Non-pigmented ciliary epithelial cell (primary cell): Measurements from ENCODE around the gene CLK3.
"Not testable (repeated sequence)": the region's sequence is repeated elsewhere in the genome, so short reads cannot be mapped to it uniquely, and the experiment has no call there.

Source experiments
- DNase-seq: peaks from one replicate; pipeline ENCODE4 v3.0.0-alpha.2; 2010; ENCODE audit warnings: low read depth

The CLK3 gene

DNA sequence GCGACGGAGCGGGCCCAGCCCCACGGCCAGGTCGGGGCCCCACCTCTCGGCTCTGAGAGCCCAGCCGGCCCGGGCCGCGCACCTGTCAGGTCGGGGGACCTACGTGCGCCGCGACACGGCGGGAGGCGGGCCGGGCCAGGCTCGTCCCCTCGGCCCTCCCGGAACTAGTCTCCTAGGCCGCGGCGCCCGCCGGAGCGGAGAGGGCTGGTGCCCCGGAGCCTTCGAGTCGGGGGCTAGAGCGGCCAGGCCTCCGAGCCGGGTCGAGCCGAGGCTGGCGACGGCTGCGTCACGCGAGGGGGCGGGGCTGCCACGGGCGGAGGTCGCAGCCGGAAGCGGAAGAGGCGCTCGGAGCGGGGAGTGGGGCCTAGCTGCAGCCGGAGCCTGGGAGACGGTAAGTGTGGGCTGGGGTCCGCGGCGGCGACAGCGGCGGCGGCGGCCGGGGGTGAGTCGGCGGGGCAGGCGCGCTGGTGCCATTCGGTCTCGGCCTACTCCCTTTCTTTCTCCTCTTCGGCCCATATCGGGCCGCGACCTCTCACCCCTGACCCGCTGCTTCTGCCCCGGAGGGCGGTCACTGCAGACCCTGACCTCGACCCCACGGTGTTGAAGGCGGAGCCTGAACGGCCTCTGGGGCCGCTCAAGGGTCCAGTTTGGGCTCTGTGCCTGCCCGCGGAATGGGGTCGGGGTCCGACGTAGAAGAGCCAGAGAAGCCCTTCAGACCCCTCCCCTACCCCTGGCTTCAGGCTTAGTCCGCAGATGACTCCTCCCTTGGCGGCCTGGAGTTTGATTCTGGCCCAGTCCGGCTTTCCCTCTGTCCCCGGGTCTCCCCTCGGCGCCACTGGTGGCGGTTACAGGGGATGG, at the start of gene CLK3:
Gene CLK3, plus strand, starts transcription at position 329 of the 858 bp plus-strand sequence. CDS start 3,361 bp downstream, outside the sequence.
- no peak for DNase-seq

DNA sequence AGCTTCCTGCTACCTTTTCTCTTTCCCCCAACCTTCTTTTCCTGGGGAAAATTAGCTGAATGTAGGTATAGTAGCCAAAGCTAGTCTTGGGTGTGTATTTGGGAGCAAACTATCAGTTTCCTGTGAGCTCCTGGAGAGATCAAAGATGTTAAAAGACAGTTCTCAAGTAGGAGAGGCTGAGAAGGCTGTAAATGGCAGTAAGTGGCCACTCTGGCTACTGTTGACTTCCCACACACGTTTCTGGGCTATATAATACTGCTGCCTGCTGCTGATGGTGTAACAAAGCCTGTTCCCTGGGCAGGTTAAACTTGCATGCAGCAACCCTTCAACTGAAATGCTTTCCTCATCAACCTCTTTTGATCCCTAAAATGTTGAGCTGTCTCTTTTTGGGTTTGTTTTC, 47.0 kb upstream of the CLK3 start:
- no peak for DNase-seq

DNA sequence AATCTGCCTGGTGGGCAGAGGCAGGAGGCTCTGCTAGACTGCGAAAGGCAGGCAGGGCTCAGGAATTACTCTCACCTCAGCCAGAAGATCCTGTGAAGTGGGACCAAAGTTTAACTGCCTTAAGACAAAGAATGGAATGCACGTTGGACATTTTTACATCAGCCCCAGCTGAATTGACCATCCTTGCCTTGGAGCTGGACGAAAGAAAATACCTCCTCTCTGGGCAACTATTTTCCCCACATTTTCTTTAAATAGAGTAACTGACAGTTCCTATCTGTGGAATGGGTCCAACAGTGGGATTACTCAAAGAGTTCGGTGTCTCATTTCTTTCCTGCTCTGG, 45.9 kb upstream of the CLK3 start:
- no peak for DNase-seq

DNA sequence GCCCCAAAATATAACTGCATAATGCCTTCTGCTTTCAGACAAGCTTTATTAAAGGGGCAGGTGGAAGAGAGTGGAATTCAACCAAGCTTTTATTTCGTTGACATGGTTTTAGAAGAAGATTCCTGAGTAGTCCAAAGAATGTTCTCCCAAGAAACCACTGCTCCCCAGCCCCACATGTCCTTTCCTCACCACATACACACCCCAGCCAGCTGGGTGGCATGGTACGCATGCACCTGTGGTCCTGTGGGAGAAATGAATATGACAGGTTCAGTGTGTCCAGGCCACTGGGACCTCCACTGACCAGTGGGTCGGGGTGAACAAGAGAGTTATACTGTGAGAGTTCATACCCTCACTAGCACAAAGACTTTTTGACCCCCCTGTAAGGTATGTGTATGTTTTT, 44.4 kb upstream of the CLK3 start:
- DNase-seq = no peak

DNA sequence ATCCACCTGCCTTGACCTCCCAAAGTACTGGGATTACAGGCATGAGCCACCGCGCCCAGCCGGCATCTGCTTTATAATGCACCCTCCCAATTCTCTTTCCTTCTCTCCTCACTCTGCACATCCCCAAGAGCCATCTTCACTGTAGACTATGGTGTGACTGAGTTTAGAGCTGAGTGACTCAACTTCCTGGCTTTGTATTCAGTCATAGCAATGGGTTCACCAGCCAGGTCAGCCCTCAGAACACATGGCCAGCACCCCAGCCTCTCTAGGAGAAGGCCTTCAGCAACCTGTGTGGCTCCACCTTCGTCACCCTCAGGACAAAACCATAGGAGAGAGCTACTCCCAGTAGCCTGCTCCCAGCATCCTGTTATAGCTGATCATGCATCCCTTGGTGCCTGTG, 41.6 kb upstream of the CLK3 start:
- DNase-seq = no peak

DNA sequence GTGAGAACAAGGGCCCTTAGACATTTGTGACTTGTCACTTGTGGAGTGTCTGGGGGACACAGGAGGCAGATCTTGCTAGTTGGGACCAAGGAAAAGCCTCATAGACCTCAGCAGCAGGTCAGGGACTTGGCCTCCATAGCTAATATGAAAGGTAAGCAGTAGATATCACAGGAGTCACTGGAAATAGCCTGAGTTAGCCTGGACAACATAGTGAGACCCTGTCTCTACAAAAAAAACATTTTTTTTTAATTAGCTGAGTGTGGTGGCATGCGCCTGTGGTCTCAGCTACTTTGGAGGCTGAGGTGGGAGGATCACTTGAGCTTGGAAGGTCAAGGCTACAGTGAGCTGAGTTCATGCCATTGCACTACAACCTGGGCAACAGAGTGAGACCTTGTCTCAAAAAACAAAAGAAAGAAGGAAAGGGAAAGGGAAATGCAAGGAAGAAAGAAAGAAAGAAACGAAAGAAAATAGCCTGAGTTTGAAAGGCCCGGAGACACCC, 37.1 kb upstream of the CLK3 start:
- no peak for DNase-seq

DNA sequence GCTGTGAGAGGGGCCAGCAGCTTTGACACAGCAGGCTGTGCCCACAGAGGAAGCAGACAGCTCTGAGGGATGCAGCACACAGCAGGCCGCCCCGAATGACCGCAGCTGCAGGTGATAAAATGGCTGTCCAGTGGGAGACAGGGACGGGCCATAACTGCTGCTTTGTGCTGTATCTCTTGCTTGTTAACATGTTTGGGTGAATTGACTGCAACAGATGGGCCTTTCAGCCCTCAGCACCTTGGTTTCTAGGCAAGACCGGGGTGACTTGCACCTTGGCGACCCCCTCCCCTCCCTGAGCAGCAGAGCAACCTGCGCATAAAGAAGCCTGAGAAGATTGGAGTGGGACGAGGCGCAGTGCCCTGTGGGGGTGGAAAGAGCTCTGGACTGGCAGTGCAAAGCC, 36.6 kb upstream of the CLK3 start:
- no peak for DNase-seq

DNA sequence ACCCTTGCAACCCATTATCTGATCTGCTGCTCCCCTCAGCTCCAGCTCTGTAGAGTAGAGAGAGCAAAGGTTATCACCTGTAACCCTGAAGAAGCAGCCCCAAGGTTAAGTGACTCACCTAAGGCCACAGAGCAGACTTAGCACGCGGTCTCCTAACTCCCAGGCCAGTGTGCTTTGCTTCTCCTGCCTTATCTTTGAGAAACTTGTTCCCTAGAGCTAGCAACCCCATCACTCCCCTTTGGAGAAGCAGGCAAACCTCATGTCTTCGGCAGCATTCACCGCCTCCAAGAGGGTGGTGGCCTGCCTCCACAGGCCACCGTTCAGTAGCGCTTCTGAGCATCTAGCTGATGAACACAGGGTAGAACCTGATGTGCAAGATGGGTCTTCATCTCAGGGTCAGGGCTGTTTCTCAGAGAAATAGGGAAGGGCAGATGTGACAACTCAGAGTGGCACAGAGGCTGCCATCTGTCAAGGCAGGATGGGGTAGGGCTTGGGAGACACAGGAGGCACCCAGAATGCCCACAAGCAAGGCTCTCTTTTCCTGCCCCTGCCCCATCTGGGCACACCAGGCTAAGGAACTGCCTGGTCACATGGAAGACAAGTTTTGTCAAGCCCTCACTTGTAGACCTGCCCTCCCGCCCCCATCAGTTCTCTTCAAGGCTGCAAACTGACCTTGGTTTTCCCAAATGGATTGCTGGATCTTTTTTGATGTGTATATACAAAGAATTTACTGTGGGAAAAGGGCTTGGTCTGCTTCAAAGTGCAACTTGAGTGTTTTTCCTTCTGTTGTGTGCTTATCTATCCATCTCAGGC, 34.9 kb upstream of the CLK3 start:
- DNase-seq = no peak

DNA sequence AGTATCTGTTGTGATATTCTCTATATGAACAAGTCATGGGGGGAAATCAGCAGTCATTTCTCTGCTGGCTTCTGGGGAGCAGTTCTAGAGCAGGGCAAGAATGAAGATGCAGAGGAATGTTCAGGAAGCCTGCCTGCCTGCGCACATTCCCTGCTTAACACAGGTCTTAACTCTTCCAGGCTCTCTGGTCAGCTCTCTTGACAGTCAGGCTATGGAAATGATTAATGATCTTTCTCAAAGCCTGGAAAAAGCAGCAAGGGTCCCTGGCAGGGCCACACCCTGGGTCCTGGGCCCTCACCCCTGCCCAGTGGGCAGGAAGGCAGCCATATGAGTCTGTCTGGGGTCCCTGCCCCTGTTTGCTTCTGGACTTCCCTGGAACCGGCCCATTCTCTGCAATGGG, 31.4 kb upstream of the CLK3 start:
- DNase-seq = no peak

DNA sequence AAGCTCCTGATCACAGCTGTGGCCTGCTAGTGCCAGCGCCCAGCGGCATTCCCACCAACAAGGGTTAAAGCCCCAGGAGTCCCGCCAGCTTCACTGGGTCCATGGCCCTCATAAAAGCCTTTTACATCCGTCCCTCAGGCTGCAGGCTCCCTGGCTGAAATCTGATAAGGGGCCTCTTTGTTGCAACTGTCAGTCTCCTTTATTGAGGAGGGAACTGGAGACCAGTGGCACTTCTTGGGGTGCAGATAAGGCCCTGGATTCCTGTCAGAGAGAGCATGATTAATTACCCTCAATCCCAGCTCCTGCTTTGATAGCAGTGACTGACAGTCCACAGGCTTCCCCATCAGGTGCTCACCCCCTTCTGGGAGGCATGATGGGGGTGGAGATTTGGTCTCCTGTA, 30.9 kb upstream of the CLK3 start:
- no peak for DNase-seq

DNA sequence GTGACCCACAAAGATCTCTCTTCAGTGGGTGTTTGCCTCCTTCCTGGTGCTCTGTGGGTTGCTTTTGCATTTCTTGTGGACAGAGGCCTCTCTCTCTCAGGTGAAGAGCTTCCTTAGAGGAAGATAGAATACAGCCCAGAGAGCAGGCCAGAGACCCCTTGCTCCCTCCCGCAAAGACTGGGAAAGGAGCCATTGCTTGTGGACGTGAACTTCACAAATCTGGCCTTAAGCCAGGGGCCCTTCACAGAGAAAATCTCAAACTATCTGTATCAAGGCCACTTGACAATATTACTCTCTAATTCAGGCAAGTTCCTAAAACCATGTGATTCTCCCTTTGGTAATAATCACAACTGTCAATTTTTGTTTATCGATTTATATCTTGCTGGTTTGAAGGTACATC, 30.4 kb upstream of the CLK3 start:
- no peak for DNase-seq

DNA sequence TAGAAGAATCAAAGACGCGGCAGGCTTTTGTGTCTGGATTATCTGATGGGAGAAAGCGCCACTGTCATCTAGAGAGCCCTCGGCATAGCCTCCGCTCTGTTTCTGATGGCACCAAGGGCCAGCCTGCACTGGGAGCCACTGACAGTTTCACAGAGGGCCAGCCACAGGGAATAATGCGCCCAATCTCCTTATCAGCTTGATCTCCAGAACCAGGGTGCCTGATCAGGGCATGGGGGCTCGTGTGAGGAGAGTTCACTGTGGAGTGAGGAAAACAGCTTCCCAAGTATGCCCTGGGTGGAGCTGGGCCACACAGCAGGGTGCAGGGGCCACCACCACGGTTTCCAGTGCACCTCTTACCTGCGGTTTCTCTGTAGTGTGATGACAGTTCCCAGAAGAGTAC, 29.8 kb upstream of the CLK3 start:
- DNase-seq = no peak

DNA sequence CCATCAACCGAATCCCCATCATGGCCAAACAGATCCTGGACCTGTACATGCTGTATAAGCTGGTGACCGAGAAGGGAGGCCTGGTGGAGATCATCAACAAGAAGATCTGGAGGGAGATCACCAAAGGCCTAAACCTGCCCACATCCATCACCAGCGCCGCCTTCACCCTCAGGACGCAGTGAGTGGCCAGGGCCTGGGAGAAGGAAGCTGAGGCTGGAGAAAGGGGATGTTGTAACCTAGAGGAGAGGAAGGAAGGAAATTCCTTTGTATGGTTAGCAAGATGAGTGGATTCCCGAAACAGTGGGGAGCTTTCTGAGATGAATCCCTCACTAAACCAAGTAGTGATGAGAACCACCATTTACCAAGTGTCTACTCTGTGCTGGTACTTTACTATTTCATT, 25.8 kb upstream of the CLK3 start:
- DNase-seq = no peak

DNA sequence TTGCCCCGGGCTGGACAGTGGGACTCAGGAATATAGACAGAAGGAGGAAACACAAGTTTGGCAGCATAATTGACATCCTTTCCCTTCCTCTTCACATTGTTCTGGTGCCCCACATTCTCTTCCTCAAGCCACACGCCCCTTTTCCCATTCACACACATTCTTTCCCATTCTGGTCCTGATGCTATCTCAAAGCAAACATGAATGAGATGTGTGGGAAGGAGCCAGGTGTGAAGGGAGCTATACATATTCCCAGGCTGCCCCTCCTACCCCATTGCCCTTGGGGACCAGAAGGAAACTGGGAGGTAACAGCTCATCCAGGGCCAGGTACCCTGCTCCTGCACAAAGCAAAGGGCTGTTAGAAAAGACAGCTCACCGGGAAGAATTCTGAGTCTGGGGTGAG, 23.4 kb upstream of the CLK3 start:
- DNase-seq = no peak

DNA sequence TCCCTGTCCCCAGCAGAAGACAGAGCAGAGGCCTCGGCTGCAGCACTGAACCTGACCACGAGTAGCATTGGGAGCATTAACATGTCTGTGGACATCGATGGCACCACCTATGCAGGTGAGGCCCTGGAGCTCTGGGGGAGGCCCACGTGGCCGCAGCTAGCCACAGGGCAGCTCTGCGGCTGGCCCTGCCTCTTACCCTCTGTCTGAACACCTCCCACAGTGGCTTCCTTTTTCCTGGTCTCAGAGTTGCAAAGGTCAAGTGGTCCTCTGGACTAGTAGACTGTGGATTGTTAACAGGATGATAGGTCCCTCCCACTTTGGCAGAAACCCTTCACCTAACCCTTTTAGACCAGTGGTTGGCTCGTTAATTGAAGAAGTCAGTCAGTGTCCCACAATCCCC, 22.5 kb upstream of the CLK3 start:
- no peak for DNase-seq

DNA sequence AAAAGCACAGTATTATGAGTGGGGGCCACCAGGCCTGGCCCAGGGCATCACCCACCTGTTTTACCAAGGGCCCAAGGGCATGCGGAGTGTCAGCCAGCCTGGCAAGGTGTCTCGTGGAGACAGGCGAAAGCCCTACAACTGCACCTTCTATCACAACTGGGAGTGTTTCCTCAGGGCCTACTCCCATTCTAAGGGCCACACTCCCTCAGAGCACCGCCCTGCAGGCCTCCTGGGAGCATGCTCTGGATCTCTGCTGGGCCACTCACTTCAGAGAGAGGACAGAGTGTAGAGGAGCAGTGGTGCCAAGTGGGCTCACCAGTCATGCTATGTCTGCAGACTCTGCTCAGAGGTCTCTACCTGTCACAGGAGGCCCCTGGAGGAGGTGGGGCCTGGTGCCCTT, 21.2 kb upstream of the CLK3 start:
- DNase-seq = no peak

DNA sequence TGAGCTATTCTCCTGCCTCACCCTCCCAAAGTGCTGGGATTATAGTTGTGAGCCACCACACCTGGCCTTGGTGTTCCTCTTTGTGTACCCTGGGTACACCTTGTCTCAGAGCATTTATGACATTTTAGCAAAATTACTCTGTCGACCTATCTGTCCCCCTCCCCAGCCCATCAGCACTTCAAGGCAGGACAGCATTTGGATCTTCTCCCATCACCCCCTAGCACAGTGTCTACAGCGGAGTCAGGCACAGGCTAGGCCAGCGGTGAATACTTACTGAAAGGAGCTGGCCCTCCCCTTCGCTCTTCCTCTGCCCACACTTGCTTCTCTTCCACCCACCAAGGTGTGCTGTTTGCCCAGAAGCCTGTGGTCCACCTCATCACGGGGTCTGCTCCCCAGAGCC, 20.4 kb upstream of the CLK3 start:
- no peak for DNase-seq

DNA sequence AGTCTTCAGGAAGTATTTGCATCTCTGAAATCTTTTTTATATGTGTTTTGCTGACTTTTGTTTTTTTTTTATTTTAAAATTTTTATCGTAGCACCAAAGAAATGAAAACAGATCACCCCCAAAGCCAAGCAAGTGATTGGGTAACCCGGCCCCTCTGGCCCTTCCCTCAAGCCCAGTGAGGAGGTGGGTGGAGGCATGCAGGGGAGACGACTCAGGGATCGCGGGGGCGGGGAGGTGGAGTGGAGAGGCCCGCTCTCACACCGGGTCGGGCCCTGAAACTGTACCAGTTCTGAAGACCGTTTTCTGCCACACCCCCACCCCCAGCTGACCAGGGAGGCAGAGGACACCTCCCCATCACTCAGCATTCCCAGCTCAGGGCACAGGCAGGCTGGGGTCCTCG, 18.9 kb upstream of the CLK3 start:
- not testable (repeated sequence) for DNase-seq

DNA sequence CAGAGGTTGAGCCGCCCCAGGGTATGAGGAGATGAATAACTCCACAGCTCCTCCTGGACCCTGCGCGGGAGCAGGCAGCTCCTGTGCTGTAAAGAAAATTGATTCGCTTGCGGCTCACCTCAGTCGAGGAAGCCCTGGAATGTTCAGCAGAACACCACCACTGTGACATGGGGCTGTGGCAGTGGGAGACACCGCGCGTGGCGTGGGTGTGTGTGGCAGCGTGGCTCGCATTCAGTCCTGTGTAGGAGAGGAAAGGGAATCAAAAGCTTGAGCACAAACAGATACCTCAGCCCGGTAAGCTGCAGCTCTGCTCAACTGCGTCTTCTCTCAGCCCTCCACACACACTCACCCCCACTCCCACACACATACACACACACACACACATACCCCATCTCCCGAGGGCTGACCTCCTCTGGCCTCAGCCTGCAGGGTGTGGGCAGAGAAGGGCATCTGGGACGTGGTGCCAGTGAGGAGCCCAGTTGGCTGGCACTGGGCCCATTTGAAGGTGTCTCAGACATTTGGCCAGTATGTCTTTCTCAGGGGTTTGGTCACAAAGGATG, 18.4 kb upstream of the CLK3 start:
- not testable (repeated sequence) for DNase-seq

DNA sequence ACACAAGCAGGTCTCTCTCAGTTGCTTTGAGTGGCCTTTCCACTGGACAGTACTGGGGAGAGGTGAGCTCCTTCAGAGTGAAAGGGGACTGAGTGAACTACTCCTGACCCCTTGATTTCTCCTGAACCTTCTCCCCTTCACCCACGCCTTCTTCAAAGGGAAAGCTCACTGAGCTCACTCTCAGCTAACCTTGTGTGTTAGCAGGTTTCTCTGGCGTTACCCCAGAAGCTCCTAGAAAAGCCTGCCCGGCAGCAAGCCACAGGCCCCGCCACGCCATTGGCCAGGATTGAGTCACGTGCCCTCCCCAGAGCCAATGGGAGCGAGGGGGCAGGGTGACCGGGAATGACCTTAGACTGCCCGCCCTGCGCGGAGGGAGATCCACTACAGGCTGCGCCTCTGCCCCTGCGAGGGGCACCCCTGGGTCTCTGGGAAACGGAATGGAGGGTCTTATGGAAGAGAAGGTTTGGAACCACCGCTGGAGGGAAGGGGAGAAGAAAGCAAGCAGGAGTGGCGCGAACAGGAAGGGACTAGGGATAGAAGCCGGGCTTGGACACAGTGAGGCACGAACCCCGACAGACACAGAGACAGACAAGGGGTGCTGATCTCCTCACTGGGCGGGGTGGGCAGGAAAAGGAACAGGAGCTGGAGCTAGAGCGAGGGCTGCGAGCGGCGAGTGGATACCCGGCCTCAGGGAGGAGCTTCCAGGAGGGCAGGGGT, 17.4 kb upstream of the CLK3 start:
- DNase-seq = no peak

DNA sequence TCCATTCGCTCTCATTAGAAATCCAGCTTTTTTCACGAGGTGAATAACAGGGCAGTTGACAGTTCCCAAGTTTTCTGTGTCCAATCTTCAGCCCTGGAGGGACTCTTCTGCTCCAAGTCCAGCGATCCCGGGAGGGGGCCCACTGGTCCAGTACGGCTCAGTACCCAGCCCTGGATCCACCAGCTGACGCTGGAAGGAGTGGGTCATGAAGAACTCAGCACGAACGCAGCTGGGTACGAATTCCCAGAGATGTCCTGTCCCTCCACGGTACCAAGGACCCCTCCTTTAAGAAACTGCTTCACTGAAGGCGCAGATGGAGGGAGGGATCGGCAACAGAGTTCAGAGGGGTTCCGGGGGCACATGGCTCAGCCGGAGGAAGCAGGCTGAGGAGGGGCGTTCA, 16.5 kb upstream of the CLK3 start:
- DNase-seq = no peak

DNA sequence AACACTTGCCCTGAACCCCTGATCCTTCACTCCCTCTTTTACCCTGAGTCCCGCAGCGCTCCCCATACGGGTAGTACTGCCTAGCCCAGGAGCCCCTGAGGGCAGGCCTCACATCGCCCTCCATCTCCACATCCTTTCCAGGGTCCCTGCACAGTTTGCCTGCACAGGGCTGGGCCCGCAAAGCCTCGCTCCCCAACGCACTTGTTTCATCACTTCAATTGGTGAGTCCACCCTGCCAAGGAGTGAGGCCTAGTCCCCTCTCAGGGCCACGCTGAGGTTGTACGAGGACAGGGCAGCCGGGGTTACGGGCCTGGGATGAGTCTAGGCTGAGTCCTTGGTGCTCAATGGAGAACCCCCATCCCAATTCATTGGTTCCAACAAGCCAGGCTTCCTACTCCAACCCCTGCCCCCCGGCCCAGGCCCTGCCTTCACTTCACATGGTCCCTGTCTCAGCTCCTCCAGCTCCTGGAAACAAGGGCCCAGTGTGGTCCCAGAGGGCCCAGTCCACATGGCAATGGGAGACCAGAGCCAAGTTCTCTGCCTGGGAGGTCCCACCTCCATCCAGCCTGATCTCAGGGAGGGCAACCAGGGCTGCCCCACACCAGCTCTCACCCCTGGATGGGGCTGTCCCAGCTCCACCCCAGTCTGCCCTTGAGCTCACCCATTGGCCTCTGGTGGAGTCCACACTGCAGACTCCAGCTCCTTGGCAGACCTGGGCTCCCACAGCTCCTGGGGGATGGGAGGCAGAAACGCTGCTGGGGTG, 12.4 kb upstream of the CLK3 start:
- DNase-seq = no peak
